PFSK-1 (cell line): Measurements from ENCODE around the gene TNPO1.

Source experiments
- FOXP2 ChIP-seq: optimal IDR thresholded peaks from 2 replicates; pipeline ENCODE3; 2011; ENCODE audit warnings: borderline replicate concordance, control low read depth, inconsistent platforms; ENCODE audit not compliant: insufficient read depth; ENCODE audit errors: extremely low read length, extremely low read depth
- POLR2AphosphoS5 ChIP-seq: IDR thresholded peaks from 2 replicates; pipeline ENCODE4 v1.6.1; 2012; ENCODE audit warnings: low read depth, mild to moderate bottlenecking, control low read depth, low read length, moderate library complexity
- SIN3A ChIP-seq: IDR thresholded peaks from 2 replicates; pipeline ENCODE4 v1.6.1; 2012; ENCODE audit warnings: mild to moderate bottlenecking, low read length, moderate library complexity, borderline replicate concordance; ENCODE audit not compliant: insufficient read depth
- TAF1 ChIP-seq: IDR thresholded peaks from 2 replicates; pipeline ENCODE4 v1.6.1; 2012; ENCODE audit warnings: low read length, control low read depth, borderline replicate concordance; ENCODE audit not compliant: insufficient read depth
- TF ChIP-seq, protein P1 (sequence below), 2 experiments: IDR thresholded peaks; 2 replicates each; pipeline versions ENCODE4 v1.6.1 to v1.8.0; 2011 to 2012; ENCODE audit warnings: low read depth in 2 of 2, low read length in 2 of 2, control low read depth in 1 of 2, inconsistent platforms in 1 of 2, mild to moderate bottlenecking in 1 of 2, moderate library complexity in 1 of 2; ENCODE audit not compliant: insufficient read depth in 1 of 2

GRCh38 chr5:72822944-72823343 lies 6.5 kb downstream of the TNPO1 start:
- TF ChIP-seq, protein P1, sequence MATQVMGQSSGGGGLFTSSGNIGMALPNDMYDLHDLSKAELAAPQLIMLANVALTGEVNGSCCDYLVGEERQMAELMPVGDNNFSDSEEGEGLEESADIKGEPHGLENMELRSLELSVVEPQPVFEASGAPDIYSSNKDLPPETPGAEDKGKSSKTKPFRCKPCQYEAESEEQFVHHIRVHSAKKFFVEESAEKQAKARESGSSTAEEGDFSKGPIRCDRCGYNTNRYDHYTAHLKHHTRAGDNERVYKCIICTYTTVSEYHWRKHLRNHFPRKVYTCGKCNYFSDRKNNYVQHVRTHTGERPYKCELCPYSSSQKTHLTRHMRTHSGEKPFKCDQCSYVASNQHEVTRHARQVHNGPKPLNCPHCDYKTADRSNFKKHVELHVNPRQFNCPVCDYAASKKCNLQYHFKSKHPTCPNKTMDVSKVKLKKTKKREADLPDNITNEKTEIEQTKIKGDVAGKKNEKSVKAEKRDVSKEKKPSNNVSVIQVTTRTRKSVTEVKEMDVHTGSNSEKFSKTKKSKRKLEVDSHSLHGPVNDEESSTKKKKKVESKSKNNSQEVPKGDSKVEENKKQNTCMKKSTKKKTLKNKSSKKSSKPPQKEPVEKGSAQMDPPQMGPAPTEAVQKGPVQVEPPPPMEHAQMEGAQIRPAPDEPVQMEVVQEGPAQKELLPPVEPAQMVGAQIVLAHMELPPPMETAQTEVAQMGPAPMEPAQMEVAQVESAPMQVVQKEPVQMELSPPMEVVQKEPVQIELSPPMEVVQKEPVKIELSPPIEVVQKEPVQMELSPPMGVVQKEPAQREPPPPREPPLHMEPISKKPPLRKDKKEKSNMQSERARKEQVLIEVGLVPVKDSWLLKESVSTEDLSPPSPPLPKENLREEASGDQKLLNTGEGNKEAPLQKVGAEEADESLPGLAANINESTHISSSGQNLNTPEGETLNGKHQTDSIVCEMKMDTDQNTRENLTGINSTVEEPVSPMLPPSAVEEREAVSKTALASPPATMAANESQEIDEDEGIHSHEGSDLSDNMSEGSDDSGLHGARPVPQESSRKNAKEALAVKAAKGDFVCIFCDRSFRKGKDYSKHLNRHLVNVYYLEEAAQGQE (IDR thresholded peaks at IDR 0.05; ENCODE audit: insufficient read depth in 1 of 2, low read depth in 2 of 2, low read length in 2 of 2), result no peak
- no peak for TF ChIP-seq TAF1
- TF ChIP-seq FOXP2, result no peak
- no peak for TF ChIP-seq POLR2AphosphoS5
- no peak for TF ChIP-seq SIN3A
